MM.1S (cell line): ENCODE data around the gene WNT8A.

Experiments used
- DNase-seq: peaks from one replicate; pipeline ENCODE4 v3.0.0-alpha.2; 2015
- H2AFZ ChIP-seq: fragments of 300-600 bp; sonication (generic); 2 replicates; pipeline ENCODE4 v1.6.0; 2016; ENCODE audit warnings: antibody characterized with exemption, low read length
- H3F3A ChIP-seq: fragments of 300-600 bp; sonication (generic); 2 replicates; pipeline ENCODE4 v1.6.1; 2016; ENCODE audit warnings: mild to moderate bottlenecking, antibody characterized with exemption, low read length, moderate library complexity, mixed read lengths; ENCODE audit not compliant: insufficient read depth
- H3K27ac ChIP-seq: fragments of 300-600 bp; sonication (generic); 2 replicates; pipeline ENCODE4 v1.5.1; 2016; ENCODE audit warnings: mild to moderate bottlenecking, low read length
- H3K27me3 ChIP-seq: fragments of 300-600 bp; sonication (generic); replicated peaks from 2 replicates; pipeline ENCODE4 v1.6.0; 2016; ENCODE audit warnings: low read length; ENCODE audit not compliant: insufficient read depth
- H3K36me3 ChIP-seq: fragments of 300-600 bp; sonication (generic); replicated peaks from 2 replicates; pipeline ENCODE4 v1.6.1; 2016; ENCODE audit warnings: mild to moderate bottlenecking, low read length, mixed read lengths; ENCODE audit not compliant: insufficient read depth
- H3K4me1 ChIP-seq: fragments of 300-600 bp; sonication (generic); 2 replicates; pipeline ENCODE4 v1.6.1; 2016; ENCODE audit warnings: low read length, mixed read lengths
- H3K4me2 ChIP-seq: fragments of 300-600 bp; sonication (generic); 2 replicates; pipeline ENCODE4 v1.6.0; 2016; ENCODE audit warnings: low read depth, low read length
- H3K4me3 ChIP-seq: fragments of 300-600 bp; sonication (generic); 2 replicates; pipeline ENCODE4 v1.5.1; 2016; ENCODE audit warnings: low read length, mixed read lengths
- H3K79me2 ChIP-seq: fragments of 300-600 bp; sonication (generic); 2 replicates; pipeline ENCODE4 v1.6.1; 2016; ENCODE audit warnings: mixed run types, low read length, mixed read lengths
- H3K9ac ChIP-seq: fragments of 300-600 bp; sonication (generic); 2 replicates; pipeline ENCODE4 v1.6.1; 2016; ENCODE audit warnings: low read length, mixed read lengths
- H3K9me2 ChIP-seq: fragments of 300-600 bp; sonication (generic); replicated peaks from 2 replicates; pipeline ENCODE4 v1.6.1; 2016; ENCODE audit warnings: mild to moderate bottlenecking, low read length, mixed read lengths; ENCODE audit not compliant: insufficient read depth
- H3K9me3 ChIP-seq: fragments of 300-600 bp; sonication (generic); replicated peaks from 2 replicates; pipeline ENCODE4 v1.6.1; 2016; ENCODE audit warnings: mild to moderate bottlenecking, low read length, mixed read lengths; ENCODE audit not compliant: insufficient read depth
- H4K20me1 ChIP-seq: fragments of 300-600 bp; sonication (generic); 2 replicates; pipeline ENCODE4 v1.6.1; 2016; ENCODE audit warnings: mild to moderate bottlenecking, low read length, moderate library complexity, mixed read lengths; ENCODE audit not compliant: insufficient read depth
- EZH2 ChIP-seq: fragments of 300-600 bp; sonication (generic); optimal IDR thresholded peaks from 2 replicates; pipeline ENCODE3; 2017; ENCODE audit warnings: low read depth, mild to moderate bottlenecking, antibody characterized with exemption, low read length, mixed read lengths
- EZH2phosphoT487 ChIP-seq: fragments of 300-600 bp; sonication (generic); IDR thresholded peaks from 2 replicates; pipeline ENCODE4 v1.6.1; 2018; ENCODE audit warnings: antibody characterized with exemption, low read length
- TF ChIP-seq, protein P1 (sequence below): fragments of 300-600 bp; sonication (generic); IDR thresholded peaks from 2 replicates; pipeline ENCODE4 v1.5.1; 2016; ENCODE audit warnings: antibody characterized with exemption, low read length, mixed read lengths

WNT8A gene

DNA sequence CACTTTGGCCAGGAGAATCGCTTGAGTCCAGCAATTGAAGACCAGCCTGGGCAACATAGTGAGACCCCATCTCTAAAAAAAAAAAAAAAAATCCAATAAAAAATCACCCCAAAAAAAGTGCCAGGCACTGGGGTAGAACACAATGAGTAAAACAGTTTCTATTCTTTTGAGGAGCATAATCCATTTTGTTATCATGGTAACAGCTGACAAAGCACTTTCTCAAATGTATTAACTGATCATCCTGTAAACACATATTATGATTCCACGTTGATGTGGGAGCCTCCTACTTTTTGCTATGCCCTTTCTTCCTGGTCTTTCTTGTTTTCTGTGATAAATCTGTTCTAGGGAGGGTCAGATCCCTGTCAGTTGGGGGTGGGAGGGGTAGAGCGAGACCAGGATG is 30.3 kb upstream of the WNT8A start:
- no peak for DNase-seq
- H3K27me3 ChIP-seq: no peaks in the 10 kb centered on the region
- no peak overlapping the region for H3K9ac ChIP-seq
- H3K9me3 ChIP-seq: no peaks in the 10 kb centered on the region
- H3F3A ChIP-seq: no peaks in the 10 kb centered on the region
- H2AFZ ChIP-seq: no peak overlapping the region
- H3K4me1 ChIP-seq: no peaks in the 10 kb centered on the region
- no peak overlapping the region for H3K4me2 ChIP-seq
- no peaks in the 10 kb centered on the region for H3K36me3 ChIP-seq
- H4K20me1 ChIP-seq: no peaks in the 10 kb centered on the region
- no peaks in the 10 kb centered on the region for H3K9me2 ChIP-seq
- no peak overlapping the region for H3K4me3 ChIP-seq
- H3K79me2 ChIP-seq: no peaks in the 10 kb centered on the region
- H3K27ac ChIP-seq: no peak overlapping the region
- TF ChIP-seq EZH2 (no peak), EZH2phosphoT487 (no peak)

DNA sequence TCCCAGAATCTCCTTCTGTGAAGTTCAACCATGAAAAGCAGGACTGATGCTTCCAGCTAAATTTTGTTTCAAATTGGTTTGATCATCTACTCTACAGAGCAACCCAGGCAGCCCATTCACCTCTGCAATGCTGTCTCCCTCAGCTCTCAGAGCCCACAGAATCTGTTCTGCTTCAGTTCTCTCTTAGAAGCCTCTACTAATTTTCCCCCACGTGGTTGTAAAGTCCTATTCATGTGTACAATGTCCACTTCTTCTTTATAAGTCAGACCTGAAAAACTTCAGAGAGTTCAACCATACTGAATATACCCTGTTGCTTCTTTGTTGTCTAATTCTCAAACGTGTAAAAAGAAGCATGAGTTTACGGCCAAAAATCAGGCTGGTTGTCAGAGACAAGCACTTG is 29.6 kb upstream of the WNT8A start:
- no peak overlapping the region for H2AFZ ChIP-seq
- H3K9ac ChIP-seq: no peak overlapping the region
- H3K4me3 ChIP-seq: no peak overlapping the region
- H3F3A ChIP-seq: no peaks in the 10 kb centered on the region
- H3K4me1 ChIP-seq: no peaks in the 10 kb centered on the region
- no peaks in the 10 kb centered on the region for H3K79me2 ChIP-seq
- no peak for DNase-seq
- no peaks in the 10 kb centered on the region for H3K36me3 ChIP-seq
- H3K27ac ChIP-seq: no peak overlapping the region
- H3K27me3 ChIP-seq: no peaks in the 10 kb centered on the region
- H3K9me2 ChIP-seq: no peaks in the 10 kb centered on the region
- TF ChIP-seq, protein P1, sequence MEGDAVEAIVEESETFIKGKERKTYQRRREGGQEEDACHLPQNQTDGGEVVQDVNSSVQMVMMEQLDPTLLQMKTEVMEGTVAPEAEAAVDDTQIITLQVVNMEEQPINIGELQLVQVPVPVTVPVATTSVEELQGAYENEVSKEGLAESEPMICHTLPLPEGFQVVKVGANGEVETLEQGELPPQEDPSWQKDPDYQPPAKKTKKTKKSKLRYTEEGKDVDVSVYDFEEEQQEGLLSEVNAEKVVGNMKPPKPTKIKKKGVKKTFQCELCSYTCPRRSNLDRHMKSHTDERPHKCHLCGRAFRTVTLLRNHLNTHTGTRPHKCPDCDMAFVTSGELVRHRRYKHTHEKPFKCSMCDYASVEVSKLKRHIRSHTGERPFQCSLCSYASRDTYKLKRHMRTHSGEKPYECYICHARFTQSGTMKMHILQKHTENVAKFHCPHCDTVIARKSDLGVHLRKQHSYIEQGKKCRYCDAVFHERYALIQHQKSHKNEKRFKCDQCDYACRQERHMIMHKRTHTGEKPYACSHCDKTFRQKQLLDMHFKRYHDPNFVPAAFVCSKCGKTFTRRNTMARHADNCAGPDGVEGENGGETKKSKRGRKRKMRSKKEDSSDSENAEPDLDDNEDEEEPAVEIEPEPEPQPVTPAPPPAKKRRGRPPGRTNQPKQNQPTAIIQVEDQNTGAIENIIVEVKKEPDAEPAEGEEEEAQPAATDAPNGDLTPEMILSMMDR: no peak
- TF ChIP-seq EZH2 (no peak), EZH2phosphoT487 (no peak)
- no peak overlapping the region for H3K4me2 ChIP-seq
- H4K20me1 ChIP-seq: no peaks in the 10 kb centered on the region
- no peaks in the 10 kb centered on the region for H3K9me3 ChIP-seq

DNA sequence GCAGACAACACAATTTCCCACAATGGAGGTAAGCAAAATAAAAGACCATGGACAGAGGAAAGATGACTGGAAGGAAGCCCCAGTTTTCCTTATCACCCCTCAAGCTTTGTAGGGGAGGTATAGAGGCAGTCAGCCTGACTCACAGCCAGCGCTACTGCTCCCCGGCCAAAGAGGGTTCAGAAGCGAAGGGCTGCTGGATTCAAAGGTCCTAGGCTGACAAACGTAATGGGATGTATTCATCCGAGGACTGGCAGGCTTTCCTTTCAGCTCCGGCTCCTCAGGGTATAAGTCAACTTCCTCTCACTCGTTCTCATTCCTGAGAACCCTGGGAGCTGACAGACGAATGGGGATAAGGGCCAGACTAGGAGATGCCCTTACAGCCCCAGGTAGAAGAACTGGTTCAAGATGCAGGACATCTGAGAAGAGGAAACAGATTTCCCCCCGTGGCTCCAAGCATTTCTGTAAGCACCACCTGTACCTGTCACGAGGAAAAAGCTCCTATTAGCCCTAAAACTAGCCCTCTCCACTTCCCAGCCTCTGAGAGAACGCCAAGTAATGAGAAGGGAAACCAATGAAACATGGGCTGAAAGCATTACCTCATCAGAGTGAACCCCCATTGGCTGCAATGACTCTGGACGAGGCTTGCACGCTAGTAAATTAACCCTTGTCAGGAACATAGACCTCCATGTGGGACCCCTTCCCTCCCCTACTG is 28.8 kb upstream of the WNT8A start:
- Histone ChIP-seq H3K27ac (no peak overlapping the region), H3K9me3 (no peaks in the 10 kb centered on the region), H3K4me1 (no peaks in the 10 kb centered on the region), H3K36me3 (no peaks in the 10 kb centered on the region), H3K9me2 (no peaks in the 10 kb centered on the region), H3K9ac (no peak overlapping the region), H4K20me1 (no peaks in the 10 kb centered on the region), H2AFZ (no peak overlapping the region), H3K4me2 (no peak overlapping the region), H3F3A (no peaks in the 10 kb centered on the region), H3K27me3 (no peaks in the 10 kb centered on the region), H3K79me2 (no peaks in the 10 kb centered on the region), H3K4me3 (no peak overlapping the region)
- DNase-seq: no peak
- TF ChIP-seq, protein P1: no peak
- TF ChIP-seq EZH2phosphoT487 (no peak), EZH2 (no peak)

DNA sequence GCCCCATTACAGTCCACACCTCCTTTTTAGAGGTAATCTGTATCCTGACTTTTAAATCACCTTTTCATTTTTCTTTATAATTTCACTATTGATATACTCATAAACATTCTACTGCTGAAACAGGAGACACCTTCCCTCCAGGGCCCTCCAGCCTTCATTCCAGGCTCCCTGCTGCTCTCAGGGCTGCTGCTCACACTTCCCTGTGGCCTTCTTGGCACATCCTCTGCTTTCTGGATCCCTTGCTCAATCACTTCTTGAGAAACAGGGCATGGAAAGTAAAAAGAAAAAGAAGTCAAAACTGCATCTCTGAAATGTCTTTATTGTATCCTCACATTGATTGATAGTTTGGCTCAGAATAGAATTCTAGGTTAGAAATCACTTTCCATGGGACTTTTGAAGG is 19.3 kb upstream of the WNT8A start:
- Histone ChIP-seq H3K27me3 (no peaks in the 10 kb centered on the region), H3K9ac (no peak overlapping the region), H3K9me3 (no peaks in the 10 kb centered on the region), H3K4me2 (no peak overlapping the region), H3F3A (no peaks in the 10 kb centered on the region), H3K4me1 (no peaks in the 10 kb centered on the region), H2AFZ (no peak overlapping the region), H3K9me2 (no peaks in the 10 kb centered on the region), H3K27ac (no peak overlapping the region), H3K79me2 (no peaks in the 10 kb centered on the region), H3K36me3 (no peaks in the 10 kb centered on the region), H3K4me3 (no peak overlapping the region), H4K20me1 (no peaks in the 10 kb centered on the region)
- DNase-seq: no peak
- TF ChIP-seq EZH2phosphoT487 (no peak), EZH2 (no peak)
- TF ChIP-seq, protein P1: no peak
